ENCODE measurements around the gene ACTL6A.

ACTL6A gene

DNA sequence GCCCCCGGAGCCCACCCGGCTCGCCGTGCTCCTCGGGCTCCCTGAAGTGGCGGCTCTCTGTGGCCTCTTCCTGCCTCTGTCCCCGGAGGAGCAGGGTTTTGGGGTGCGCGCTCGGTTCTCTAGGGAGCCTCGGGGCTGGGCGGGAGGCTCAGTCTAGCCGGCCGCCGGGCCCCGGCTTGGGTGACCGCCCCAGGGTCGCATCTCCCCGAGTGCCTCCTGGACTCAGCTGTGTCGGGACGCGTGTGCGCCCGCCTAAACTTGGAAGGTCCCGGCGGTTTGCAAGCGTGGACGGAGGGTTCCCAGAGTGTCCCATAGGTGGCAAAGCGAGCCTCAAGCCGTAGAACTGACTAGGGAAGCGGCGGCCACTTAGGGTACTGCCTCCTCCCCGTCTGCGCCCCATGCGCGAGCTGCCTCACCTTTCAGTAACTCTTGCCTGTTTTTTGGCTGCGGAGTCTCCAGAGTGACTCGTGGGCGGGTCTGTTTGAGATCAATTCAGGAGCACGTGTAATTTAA lies 601 bp downstream of the ACTL6A start:
- H3K4me1 ChIP-seq = peaks cover 19 to 32% (median 25%) of the 10 kb centered on the region in 10 experiments
- peak overlapping the region in 10 of 11 experiments; percentile 63 to 96 (median 93); a peak in 21 of 22 replicates for H3K27ac ChIP-seq

DNA sequence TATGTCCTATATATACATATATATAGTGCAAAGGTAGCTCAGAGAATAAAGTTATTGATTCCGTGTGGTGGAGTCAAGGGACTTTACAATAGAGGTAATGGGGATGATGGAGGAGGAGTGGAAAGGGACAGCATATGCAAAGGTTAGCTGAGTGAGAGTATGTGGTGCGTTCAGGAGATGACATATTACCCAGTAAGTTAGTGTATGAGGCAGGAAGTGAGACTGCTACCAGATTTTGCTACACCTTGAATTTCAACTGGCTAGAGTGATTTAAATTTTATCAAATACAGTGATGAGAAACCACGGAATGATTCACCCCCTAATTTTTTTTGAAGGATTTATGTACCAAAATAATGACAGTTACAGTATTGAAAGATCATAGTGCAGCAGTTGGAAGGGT lies 2.8 kb downstream of the ACTL6A start:
- no peak for TF ChIP-seq Cebpa-rat (IDR thresholded peaks at IDR 0.05)
- H3K27ac ChIP-seq = no peak overlapping the region
- peaks cover 0 to 70% (median 59%) of the 10 kb centered on the region in 11 experiments; a peak in 17 of 22 replicates for H4K20me1 ChIP-seq
- peak overlapping the region in 3 of 11 experiments; percentile 3 to 96 (median 25); a peak in 2 of 22 replicates for H3K4me2 ChIP-seq
- H3K27me3 ChIP-seq = no peaks in the 10 kb centered on the region
- H3K36me3 ChIP-seq = peaks cover 13 to 23% (median 17%) of the 10 kb centered on the region in 11 experiments
- H3K4me1 ChIP-seq = peaks cover 19 to 32% (median 25%) of the 10 kb centered on the region in 10 experiments
- H3K9ac ChIP-seq = no peak overlapping the region
- no peaks in the 10 kb centered on the region for H3K9me3 ChIP-seq (replicated peaks in 1 of 11)
- H3K4me3 ChIP-seq = no peak overlapping the region

More for the DNA sequence above, 601 bp downstream of the ACTL6A start:
- Histone ChIP-seq H3K27me3 (no peaks in the 10 kb centered on the region), H3K9ac (peak overlapping the region; percentile 79 to 96 (median 94)), H3K36me3 (peaks cover 0 to 2% (median 0%) of the 10 kb centered on the region in 11 experiments; a peak in 1 of 22 replicates), H3K4me2 (peak overlapping the region; percentile 86 to 97 (median 95)), H3K9me3 (replicated peaks in 1 of 11) (no peaks in the 10 kb centered on the region), H4K20me1 (peaks cover 0 to 50% (median 45%) of the 10 kb centered on the region in 11 experiments; a peak in 17 of 22 replicates), H3K4me3 (peak overlapping the region; percentile 75 to 93 (median 88))
- no peak for TF ChIP-seq Cebpa-rat (IDR thresholded peaks at IDR 0.05)

DNA sequence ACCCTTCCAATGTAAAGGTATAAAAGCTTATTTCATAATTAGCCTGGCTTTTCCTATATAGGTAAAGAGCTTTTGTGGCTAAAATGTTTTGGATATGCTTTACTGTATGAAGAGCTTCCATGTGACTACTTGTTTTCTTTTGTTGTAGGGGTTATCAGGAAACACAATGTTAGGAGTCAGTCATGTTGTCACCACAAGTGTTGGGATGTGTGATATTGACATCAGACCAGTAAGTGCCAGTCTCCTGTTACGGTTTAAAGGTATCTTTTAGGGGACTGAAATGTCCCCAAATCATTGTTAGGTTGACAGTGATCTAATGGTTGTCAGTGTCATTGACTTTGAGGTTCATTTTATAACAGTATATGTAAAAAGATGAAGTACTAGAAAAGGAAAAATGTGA lies 18.3 kb downstream of the ACTL6A start:
- Histone ChIP-seq H3K9ac (no peak overlapping the region), H3K36me3 (peaks cover 94 to 100% (median 97%) of the 10 kb centered on the region in 11 experiments), H3K4me2 (no peak overlapping the region), H3K9me3 (replicated peaks in 1 of 11) (no peaks in the 10 kb centered on the region), H3K27me3 (no peaks in the 10 kb centered on the region), H4K20me1 (peaks cover 0 to 16% (median 5%) of the 10 kb centered on the region in 11 experiments; a peak in 6 of 22 replicates), H3K27ac (no peak overlapping the region), H3K4me1 (no peaks in the 10 kb centered on the region), H3K4me3 (no peak overlapping the region)
- no peak for TF ChIP-seq Cebpa-rat (IDR thresholded peaks at IDR 0.05)

DNA sequence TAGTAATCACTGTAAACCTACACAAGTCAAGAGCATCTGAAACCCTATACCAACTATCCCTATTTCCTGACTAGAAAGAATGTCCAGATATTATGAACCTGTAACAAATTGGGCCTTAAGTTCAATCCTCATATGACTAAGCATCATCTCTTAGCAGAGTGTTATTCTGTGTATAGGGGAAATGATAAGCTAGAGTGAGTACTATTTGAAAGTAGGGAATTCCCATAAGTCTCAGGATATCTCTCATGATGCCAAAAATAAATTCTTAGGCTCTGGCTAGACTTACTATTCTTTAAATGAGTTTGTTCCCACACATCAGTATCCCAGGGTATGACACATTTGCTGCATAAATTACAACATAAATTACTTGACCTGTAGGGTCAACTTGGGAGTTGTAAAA lies 26.4 kb downstream of the ACTL6A start:
- Histone ChIP-seq H3K27me3 (no peaks in the 10 kb centered on the region), H3K4me3 (no peak overlapping the region), H3K9me3 (replicated peaks in 1 of 11) (no peaks in the 10 kb centered on the region), H3K4me2 (no peak overlapping the region), H3K9ac (no peak overlapping the region), H3K36me3 (peaks cover 98 to 100% (median 100%) of the 10 kb centered on the region in 11 experiments), H3K4me1 (no peaks in the 10 kb centered on the region), H4K20me1 (peaks cover 0 to 37% (median 6%) of the 10 kb centered on the region in 11 experiments; a peak in 13 of 22 replicates), H3K27ac (no peak overlapping the region)
- no peak for TF ChIP-seq Cebpa-rat (IDR thresholded peaks at IDR 0.05)

DNA sequence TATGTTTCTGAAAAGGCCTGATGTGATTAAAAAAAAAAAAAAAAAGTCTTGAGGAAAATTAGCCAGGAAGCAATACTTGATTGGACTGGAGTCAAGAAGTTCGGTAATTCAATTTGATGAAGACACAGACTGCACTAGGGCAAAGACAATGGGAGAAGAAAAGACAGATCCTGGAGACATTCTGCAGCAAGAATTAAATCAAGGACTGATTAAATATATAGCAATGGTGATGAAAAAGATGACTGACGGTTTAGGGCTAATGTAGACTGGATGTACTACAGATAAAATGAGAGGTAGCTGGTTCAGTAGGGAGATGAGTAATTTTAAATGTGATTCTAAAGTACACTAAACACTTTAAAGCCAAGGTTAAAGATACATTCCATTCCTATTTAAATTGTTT lies 27.9 kb downstream of the ACTL6A start:
- Histone ChIP-seq H3K4me3 (no peak overlapping the region), H3K9me3 (replicated peaks in 1 of 11) (no peaks in the 10 kb centered on the region), H3K9ac (no peak overlapping the region), H3K4me1 (no peaks in the 10 kb centered on the region), H3K36me3 (peaks cover 99 to 100% (median 100%) of the 10 kb centered on the region in 11 experiments), H3K27me3 (no peaks in the 10 kb centered on the region), H3K27ac (no peak overlapping the region), H4K20me1 (peaks cover 0 to 37% (median 9%) of the 10 kb centered on the region in 11 experiments; a peak in 13 of 22 replicates), H3K4me2 (no peak overlapping the region)
- TF ChIP-seq Cebpa-rat (IDR thresholded peaks at IDR 0.05) = no peak

DNA sequence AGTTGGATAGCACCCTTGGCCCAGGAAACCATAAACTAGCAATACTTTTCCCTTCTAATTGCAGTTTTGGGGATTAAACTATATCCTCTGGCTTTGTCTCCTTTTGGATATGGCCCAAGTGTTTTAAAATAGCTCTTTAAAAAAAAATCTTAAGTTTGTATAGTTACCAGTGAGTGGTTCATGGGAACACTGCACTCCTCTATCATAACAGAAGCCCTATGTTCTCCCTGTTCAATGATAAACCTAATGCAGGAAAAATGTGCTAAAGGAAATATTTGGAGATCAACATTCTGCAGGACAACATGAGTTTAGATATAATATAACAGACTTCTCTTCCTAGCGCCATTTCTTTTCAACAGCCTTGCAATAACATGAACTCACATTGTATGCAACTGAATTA lies 28.6 kb downstream of the ACTL6A start:
- TF ChIP-seq Cebpa-rat (IDR thresholded peaks at IDR 0.05) = no peak
- Histone ChIP-seq H3K4me1 (no peaks in the 10 kb centered on the region), H3K27ac (no peak overlapping the region), H4K20me1 (peaks cover 0 to 36% (median 9%) of the 10 kb centered on the region in 11 experiments; a peak in 13 of 22 replicates), H3K36me3 (peaks cover 97 to 100% (median 100%) of the 10 kb centered on the region in 11 experiments), H3K4me3 (no peak overlapping the region), H3K27me3 (no peaks in the 10 kb centered on the region), H3K9me3 (replicated peaks in 1 of 11) (no peaks in the 10 kb centered on the region), H3K9ac (no peak overlapping the region), H3K4me2 (no peak overlapping the region)

DNA sequence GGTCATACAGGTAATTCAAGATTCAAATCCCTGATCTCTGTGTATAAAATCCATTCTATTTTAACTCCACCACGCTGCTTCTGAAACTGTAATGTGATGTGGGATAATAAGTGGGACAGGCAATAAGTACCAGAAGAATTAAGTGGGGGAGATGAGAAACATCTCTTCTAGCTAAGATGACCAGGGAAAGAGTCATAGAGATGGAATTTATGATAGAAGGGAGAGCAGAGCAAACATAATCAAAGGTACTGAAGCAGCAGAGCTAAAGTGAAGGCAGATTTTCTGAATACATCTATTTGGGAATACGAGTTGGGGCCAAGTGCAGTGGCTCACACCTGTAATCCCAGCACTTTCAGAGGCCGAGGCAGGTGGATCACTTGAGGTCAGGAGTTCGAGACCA lies 36.8 kb downstream of the ACTL6A start:
- Histone ChIP-seq H3K9ac (no peak overlapping the region), H3K27ac (no peak overlapping the region), H3K4me3 (no peak overlapping the region), H3K4me1 (peaks cover 7 to 15% (median 10%) of the 10 kb centered on the region in 10 experiments), H4K20me1 (peaks cover 0 to 43% (median 24%) of the 10 kb centered on the region in 11 experiments; a peak in 13 of 22 replicates), H3K4me2 (no peak overlapping the region), H3K36me3 (peaks cover 75 to 84% (median 77%) of the 10 kb centered on the region in 11 experiments), H3K27me3 (no peaks in the 10 kb centered on the region), H3K9me3 (replicated peaks in 1 of 11) (no peaks in the 10 kb centered on the region)
- TF ChIP-seq Cebpa-rat (IDR thresholded peaks at IDR 0.05) = no peak

DNA sequence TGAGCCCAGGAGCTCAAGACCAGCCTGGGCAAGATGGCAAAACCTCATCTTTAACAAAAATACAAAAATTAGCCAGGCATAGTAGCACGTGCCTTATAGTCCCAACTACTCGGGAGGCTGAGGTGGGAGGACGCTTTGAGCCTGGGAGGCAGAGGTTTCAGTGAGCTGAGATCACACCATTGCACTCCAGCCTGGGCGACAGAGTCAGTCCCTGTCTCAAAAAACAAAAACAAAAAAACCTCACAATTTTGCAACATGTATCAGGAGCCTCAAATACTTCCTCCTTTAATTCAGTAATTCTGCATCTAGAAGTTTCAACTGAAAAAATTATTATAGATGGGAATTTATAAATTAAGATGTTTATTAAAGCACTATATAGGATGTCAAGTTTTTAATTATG lies 40.6 kb downstream of the ACTL6A start:
- H3K9ac ChIP-seq = peak overlapping the region; percentile 57 to 96 (median 92); a peak in 21 of 22 replicates
- peak overlapping the region in 9 of 11 experiments; percentile 38 to 97 (median 91); a peak in 11 of 22 replicates for H3K27ac ChIP-seq
- peak overlapping the region; percentile 77 to 94 (median 83) for H3K4me2 ChIP-seq
- no peak for TF ChIP-seq Cebpa-rat (IDR thresholded peaks at IDR 0.05)
- H4K20me1 ChIP-seq = peaks cover 0 to 36% (median 21%) of the 10 kb centered on the region in 11 experiments; a peak in 12 of 22 replicates
- no peaks in the 10 kb centered on the region for H3K27me3 ChIP-seq
- peaks cover 24 to 36% (median 32%) of the 10 kb centered on the region in 10 experiments for H3K4me1 ChIP-seq
- H3K36me3 ChIP-seq = peaks cover 46 to 65% (median 52%) of the 10 kb centered on the region in 11 experiments
- no peaks in the 10 kb centered on the region for H3K9me3 ChIP-seq (replicated peaks in 1 of 11)
- H3K4me3 ChIP-seq = peak overlapping the region; percentile 74 to 88 (median 82)

DNA sequence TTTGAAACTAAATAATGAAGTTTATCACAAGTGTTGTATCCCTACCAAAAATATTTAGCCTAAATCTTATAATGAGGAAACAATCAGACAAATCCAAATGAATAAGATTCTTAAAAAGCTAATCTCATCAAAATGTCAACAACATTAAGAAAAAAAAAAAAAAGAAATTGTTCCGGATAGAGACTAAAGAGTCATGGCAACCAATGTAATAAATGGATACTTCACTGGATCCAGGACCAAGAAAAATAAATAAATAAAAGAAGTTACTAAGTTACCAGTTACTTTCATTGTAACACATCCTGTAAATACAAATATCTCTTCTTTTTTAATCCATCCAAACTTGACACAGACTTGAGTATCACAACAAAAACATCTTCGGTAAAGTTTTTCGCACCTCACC lies 41.1 kb downstream of the ACTL6A start:
- Histone ChIP-seq H3K9me3 (replicated peaks in 1 of 11) (no peaks in the 10 kb centered on the region), H4K20me1 (peaks cover 2 to 33% (median 19%) of the 10 kb centered on the region in 11 experiments; a peak in 12 of 22 replicates), H3K4me2 (peak overlapping the region; percentile 35 to 94 (median 81); a peak in 19 of 22 replicates), H3K4me1 (peaks cover 27 to 40% (median 33%) of the 10 kb centered on the region in 10 experiments), H3K4me3 (peak overlapping the region; percentile 74 to 88 (median 82)), H3K9ac (peak overlapping the region; percentile 88 to 96 (median 93)), H3K27ac (peak overlapping the region; percentile 88 to 97 (median 93)), H3K36me3 (peaks cover 41 to 65% (median 47%) of the 10 kb centered on the region in 11 experiments), H3K27me3 (no peaks in the 10 kb centered on the region)
- TF ChIP-seq Cebpa-rat (IDR thresholded peaks at IDR 0.05) = no peak

All from BLaER1 treated with 17β-estradiol and CSF1 and Interleukin-3, amounts not matched to agents 10 nM and 100 nM (cell line).